K562 (cell line): Measurements from ENCODE around the gene DAPK3. TPM values are rescaled to one million over a fixed set of nuclear protein-coding genes. Genes with fewer than 3 reads are reported as not detected.

Source experiments
- CEBPB ChIP-seq: fragments of 450-650 bp; IDR thresholded peaks from 2 replicates; pipeline ENCODE4 v1.6.1; 2016; ENCODE audit warnings: missing genetic modification characterization, missing compliant biosample characterization
- FIP1L1 ChIP-seq: fragments of 200-400 bp; formaldehyde crosslinking; IDR thresholded peaks from 2 replicates; pipeline ENCODE4 v1.6.1; 2018; ENCODE audit warnings: mild to moderate bottlenecking, low read depth, low read length; ENCODE audit not compliant: poor library complexity, severe bottlenecking
- FOXK1 ChIP-seq: sonication (generic); formaldehyde crosslinking; IDR thresholded peaks from 2 replicates; pipeline ENCODE4 v1.8.0; 2022; ENCODE audit warnings: missing genetic modification reagents, mild to moderate bottlenecking, borderline replicate concordance
- HDAC2 ChIP-seq: fragments of 450-650 bp; IDR thresholded peaks from 2 replicates; pipeline ENCODE4 v1.6.1; 2016; ENCODE audit warnings: mild to moderate bottlenecking
- IRF2 ChIP-seq: sonication (generic); formaldehyde crosslinking; IDR thresholded peaks from 2 replicates; pipeline ENCODE4 v1.8.1; 2022; ENCODE audit warnings: mild to moderate bottlenecking, missing genetic modification reagents
- NR2C2 ChIP-seq, 2 experiments: fragments of 200-800 bp in 1 of 2; sonication (Bioruptor generic) in 1 of 2; sonication (generic) in 1 of 2; formaldehyde crosslinking in 1 of 2; IDR thresholded peaks; 2 replicates each; pipeline versions ENCODE4 v1.6.1 to v1.8.0; 2016 to 2022; ENCODE audit warnings: mild to moderate bottlenecking in 1 of 2, missing compliant biosample characterization in 1 of 2, missing genetic modification characterization in 1 of 2, missing genetic modification reagents in 1 of 2
- NRF1 ChIP-seq, 2 experiments: fragments of 450-650 bp; IDR thresholded peaks in 1 of 2; conservative IDR thresholded peaks in 1 of 2; 2 replicates each; pipeline ENCODE4 v1.6.1; 2014; ENCODE audit warnings: mild to moderate bottlenecking in 2 of 2
- POLR2A ChIP-seq: fragments of 450-650 bp; conservative IDR thresholded peaks from 2 replicates; pipeline ENCODE4 v1.6.1; 2016
- RB1 ChIP-seq: fragments of 450-650 bp; IDR thresholded peaks from 2 replicates; pipeline ENCODE4 v1.6.1; 2017; ENCODE audit warnings: low read depth, mild to moderate bottlenecking
- SETDB1 ChIP-seq: IDR thresholded peaks from one replicate; pipeline ENCODE4 v1.6.1; 2012; ENCODE audit warnings: low read length, control low read depth, inconsistent platforms
- ZNF143 ChIP-seq: sonication (generic); formaldehyde crosslinking; IDR thresholded peaks from 2 replicates; pipeline ENCODE4 v1.9.0; 2022; ENCODE audit warnings: mild to moderate bottlenecking, missing genetic modification reagents
- ZNF24 ChIP-seq: fragments of 450-650 bp; IDR thresholded peaks from 2 replicates; pipeline ENCODE4 v1.6.1; 2016
- ZNF263 ChIP-seq: sonication (generic); formaldehyde crosslinking; IDR thresholded peaks from 2 replicates; pipeline ENCODE4 v1.8.0; 2022; ENCODE audit warnings: mild to moderate bottlenecking, missing genetic modification reagents, borderline replicate concordance
- ZNF445 ChIP-seq: fragments of 250-450 bp; sonication (Bioruptor Pico); IDR thresholded peaks from 2 replicates; pipeline ENCODE4 v1.4.0; 2020; ENCODE audit warnings: low read depth, mild to moderate bottlenecking, moderate library complexity
- polyA plus RNA-seq, 8 experiments: library from polyadenylated mRNA; depleted of rRNA in 4 of 8; stranded (reverse) in 5 of 8; unstranded in 3 of 8; fragments of >200 nt; fragmentation: Nextera tagmentation in 2 of 8; fragmentation: Illumina TruSeq in 1 of 8; extraction: Ambion mirVana in 2 of 8; extraction: Trizol in 1 of 8; gene quantifications; 2 replicates each; pipeline versions ENCODE4 v1.2.1 to v1.2.3, GENCODE V29; 2011 to 2014; ENCODE audit warnings: inconsistent platforms in 1 of 8, missing spikeins in 1 of 8
- total RNA-seq, 7 experiments: library from RNA; depleted of rRNA in 6 of 7; stranded (reverse); fragments of >200 nt in 6 of 7; fragmentation: Illumina TruSeq in 2 of 7; extraction: Trizol in 2 of 7; gene quantifications; 2 replicates each; pipeline versions ENCODE4 v1.2.1 to v1.2.3, GENCODE V29; 2011 to 2021; ENCODE audit warnings: low replicate concordance in 1 of 7
- TF ChIP-seq, protein P1 (sequence below): fragments of 450-650 bp; IDR thresholded peaks from 2 replicates; pipeline ENCODE4 v1.6.1; 2016; ENCODE audit warnings: borderline replicate concordance
- TF ChIP-seq, protein P2 (sequence below): sonication (generic); formaldehyde crosslinking; IDR thresholded peaks from 2 replicates; pipeline ENCODE4 v1.9.0; 2022; ENCODE audit warnings: mild to moderate bottlenecking, missing genetic modification reagents
- TF ChIP-seq, protein P3 (sequence below): sonication (generic); formaldehyde crosslinking; IDR thresholded peaks from 2 replicates; pipeline ENCODE4 v1.9.0; 2022; ENCODE audit warnings: mild to moderate bottlenecking, missing genetic modification reagents
- TF ChIP-seq, protein P4 (sequence below), 2 experiments: fragments of 450-650 bp; conservative IDR thresholded peaks; 2 replicates each; pipeline ENCODE4 v1.6.1; 2017; ENCODE audit warnings: mild to moderate bottlenecking in 2 of 2, moderate library complexity in 2 of 2
- TF ChIP-seq, protein P5 (sequence below): sonication (generic); formaldehyde crosslinking; IDR thresholded peaks from 2 replicates; pipeline ENCODE4 v1.8.0; 2022; ENCODE audit warnings: mild to moderate bottlenecking, missing genetic modification reagents

The DAPK3 gene
- total and polyA plus RNA-seq, 9 of the 15 experiments (the other 6 are each of a cell fraction or from before 2014, with no cell fraction given) = 0.14 to 63.4 (median 25.0) TPM

DNA sequence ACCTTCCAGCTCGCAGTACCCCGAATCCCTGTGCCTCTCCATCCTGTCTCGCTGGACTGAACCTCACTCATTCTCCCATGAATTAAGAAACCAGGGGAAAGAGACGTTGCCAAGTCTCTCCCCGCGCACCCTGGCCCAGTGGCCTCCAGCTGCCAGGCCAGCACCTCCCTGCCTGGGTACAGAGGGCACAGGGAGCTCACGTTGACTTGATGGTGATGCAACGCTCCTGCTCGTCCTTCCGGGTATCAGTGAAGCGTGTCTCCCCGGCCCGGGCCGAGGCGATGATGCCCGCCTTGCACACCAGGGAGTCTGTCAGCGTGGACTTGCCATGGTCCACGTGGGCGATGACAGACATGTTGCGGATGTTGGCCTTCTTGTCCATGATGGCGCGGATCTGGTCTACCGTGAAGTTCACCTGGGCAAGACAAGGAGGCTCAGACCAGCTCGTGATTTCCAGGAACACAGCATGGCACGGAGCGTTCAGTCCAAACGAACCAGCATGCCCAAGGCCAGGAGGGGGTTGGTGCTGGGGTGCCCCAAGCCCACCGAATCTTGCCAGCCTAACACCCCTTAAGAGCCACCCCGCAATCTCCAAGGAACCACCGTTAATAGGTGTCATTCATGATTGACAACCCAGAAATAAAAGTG, 13.2 kb upstream of the DAPK3 start (continued):
- TF ChIP-seq POLR2A = peak; percentile 46
- no peak for TF ChIP-seq ZNF445
- peak; percentile 66; the same call in 1 of the 2 replicates for TF ChIP-seq IRF2
- TF ChIP-seq FOXK1 (CRISPR knock-in tag) = 0 out of 2 replicates have a peak, but pooled peaks have one; percentile 48
- TF ChIP-seq ZNF143 (CRISPR knock-in tag) = 0 out of 2 replicates have a peak, but pooled peaks have one; percentile 30
- TF ChIP-seq RB1 = 0 out of 2 replicates have a peak, but pooled peaks have one; percentile 11
- 0 out of 2 replicates have a peak, but pooled peaks have one; percentile 14 for TF ChIP-seq ZNF263 (CRISPR knock-in tag)
- TF ChIP-seq, protein P1, sequence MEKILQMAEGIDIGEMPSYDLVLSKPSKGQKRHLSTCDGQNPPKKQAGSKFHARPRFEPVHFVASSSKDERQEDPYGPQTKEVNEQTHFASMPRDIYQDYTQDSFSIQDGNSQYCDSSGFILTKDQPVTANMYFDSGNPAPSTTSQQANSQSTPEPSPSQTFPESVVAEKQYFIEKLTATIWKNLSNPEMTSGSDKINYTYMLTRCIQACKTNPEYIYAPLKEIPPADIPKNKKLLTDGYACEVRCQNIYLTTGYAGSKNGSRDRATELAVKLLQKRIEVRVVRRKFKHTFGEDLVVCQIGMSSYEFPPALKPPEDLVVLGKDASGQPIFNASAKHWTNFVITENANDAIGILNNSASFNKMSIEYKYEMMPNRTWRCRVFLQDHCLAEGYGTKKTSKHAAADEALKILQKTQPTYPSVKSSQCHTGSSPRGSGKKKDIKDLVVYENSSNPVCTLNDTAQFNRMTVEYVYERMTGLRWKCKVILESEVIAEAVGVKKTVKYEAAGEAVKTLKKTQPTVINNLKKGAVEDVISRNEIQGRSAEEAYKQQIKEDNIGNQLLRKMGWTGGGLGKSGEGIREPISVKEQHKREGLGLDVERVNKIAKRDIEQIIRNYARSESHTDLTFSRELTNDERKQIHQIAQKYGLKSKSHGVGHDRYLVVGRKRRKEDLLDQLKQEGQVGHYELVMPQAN = peak; percentile 88
- TF ChIP-seq HDAC2 = peak; percentile 29; the same call in 1 of the 2 replicates
- TF ChIP-seq NRF1 (conservative IDR thresholded peaks at IDR 0.05 in 1 of 2, IDR thresholded peaks at IDR 0.05 in 1 of 2) = no peak
- TF ChIP-seq, protein P2, sequence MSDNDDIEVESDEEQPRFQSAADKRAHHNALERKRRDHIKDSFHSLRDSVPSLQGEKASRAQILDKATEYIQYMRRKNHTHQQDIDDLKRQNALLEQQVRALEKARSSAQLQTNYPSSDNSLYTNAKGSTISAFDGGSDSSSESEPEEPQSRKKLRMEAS (CRISPR knock-in tag) = peak; percentile 89
- TF ChIP-seq, protein P3, sequence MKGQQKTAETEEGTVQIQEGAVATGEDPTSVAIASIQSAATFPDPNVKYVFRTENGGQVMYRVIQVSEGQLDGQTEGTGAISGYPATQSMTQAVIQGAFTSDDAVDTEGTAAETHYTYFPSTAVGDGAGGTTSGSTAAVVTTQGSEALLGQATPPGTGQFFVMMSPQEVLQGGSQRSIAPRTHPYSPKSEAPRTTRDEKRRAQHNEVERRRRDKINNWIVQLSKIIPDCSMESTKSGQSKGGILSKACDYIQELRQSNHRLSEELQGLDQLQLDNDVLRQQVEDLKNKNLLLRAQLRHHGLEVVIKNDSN (CRISPR knock-in tag) = peak; percentile 68
- TF ChIP-seq, protein P4, sequence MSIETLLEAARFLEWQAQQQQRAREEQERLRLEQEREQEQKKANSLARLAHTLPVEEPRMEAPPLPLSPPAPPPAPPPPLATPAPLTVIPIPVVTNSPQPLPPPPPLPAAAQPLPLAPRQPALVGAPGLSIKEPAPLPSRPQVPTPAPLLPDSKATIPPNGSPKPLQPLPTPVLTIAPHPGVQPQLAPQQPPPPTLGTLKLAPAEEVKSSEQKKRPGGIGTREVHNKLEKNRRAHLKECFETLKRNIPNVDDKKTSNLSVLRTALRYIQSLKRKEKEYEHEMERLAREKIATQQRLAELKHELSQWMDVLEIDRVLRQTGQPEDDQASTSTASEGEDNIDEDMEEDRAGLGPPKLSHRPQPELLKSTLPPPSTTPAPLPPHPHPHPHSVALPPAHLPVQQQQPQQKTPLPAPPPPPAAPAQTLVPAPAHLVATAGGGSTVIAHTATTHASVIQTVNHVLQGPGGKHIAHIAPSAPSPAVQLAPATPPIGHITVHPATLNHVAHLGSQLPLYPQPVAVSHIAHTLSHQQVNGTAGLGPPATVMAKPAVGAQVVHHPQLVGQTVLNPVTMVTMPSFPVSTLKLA (conservative IDR thresholded peaks at IDR 0.05) = peak; percentile 67 to 91
- TF ChIP-seq, protein P5, sequence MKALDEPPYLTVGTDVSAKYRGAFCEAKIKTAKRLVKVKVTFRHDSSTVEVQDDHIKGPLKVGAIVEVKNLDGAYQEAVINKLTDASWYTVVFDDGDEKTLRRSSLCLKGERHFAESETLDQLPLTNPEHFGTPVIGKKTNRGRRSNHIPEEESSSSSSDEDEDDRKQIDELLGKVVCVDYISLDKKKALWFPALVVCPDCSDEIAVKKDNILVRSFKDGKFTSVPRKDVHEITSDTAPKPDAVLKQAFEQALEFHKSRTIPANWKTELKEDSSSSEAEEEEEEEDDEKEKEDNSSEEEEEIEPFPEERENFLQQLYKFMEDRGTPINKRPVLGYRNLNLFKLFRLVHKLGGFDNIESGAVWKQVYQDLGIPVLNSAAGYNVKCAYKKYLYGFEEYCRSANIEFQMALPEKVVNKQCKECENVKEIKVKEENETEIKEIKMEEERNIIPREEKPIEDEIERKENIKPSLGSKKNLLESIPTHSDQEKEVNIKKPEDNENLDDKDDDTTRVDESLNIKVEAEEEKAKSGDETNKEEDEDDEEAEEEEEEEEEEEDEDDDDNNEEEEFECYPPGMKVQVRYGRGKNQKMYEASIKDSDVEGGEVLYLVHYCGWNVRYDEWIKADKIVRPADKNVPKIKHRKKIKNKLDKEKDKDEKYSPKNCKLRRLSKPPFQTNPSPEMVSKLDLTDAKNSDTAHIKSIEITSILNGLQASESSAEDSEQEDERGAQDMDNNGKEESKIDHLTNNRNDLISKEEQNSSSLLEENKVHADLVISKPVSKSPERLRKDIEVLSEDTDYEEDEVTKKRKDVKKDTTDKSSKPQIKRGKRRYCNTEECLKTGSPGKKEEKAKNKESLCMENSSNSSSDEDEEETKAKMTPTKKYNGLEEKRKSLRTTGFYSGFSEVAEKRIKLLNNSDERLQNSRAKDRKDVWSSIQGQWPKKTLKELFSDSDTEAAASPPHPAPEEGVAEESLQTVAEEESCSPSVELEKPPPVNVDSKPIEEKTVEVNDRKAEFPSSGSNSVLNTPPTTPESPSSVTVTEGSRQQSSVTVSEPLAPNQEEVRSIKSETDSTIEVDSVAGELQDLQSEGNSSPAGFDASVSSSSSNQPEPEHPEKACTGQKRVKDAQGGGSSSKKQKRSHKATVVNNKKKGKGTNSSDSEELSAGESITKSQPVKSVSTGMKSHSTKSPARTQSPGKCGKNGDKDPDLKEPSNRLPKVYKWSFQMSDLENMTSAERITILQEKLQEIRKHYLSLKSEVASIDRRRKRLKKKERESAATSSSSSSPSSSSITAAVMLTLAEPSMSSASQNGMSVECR (CRISPR knock-in tag) = peak; percentile 88
- TF ChIP-seq ZNF24 = no peak
- TF ChIP-seq SETDB1 = no peak
- TF ChIP-seq CEBPB (tag) = peak; percentile 73
- TF ChIP-seq NR2C2 (CRISPR knock-in tag; IDR thresholded peaks at IDR 0.05) = peak; percentile 55; the same call in 1 of the 2 replicates
- TF ChIP-seq NR2C2 (tag; IDR thresholded peaks at IDR 0.05) = no peak
- TF ChIP-seq FIP1L1 = peak; percentile 46
